ENCODE data around the gene RPS3A.

Gene RPS3A

GRCh38 chr4:151095142-151095541 lies 4.3 kb upstream of the RPS3A start:
- CTCF ChIA-PET = no interaction called here
- H3K4me1 ChIP-seq (ENCODE audit: control insufficient read depth, insufficient read depth, low read length) = no peaks in the 10 kb centered on the region
- POLR2A ChIA-PET = interaction anchor here (0.7 kb wide), 1 partner anchor 1500 kb away, joined by 5 read pairs; no protein-coding TSS in a partner anchor

GRCh38 chr4:151097759-151098158 lies 1.7 kb upstream of the RPS3A start:
- ChIA-PET POLR2A (no interaction called here), CTCF (no interaction called here)
- H3K9me3 ChIP-seq (ENCODE audit: control insufficient read depth, insufficient read depth, low read depth, low read length) = no peaks in the 10 kb centered on the region
- H3K36me3 ChIP-seq (ENCODE audit: control insufficient read depth in 2 of 2, insufficient read depth in 1 of 2, low read length in 2 of 2) = peaks cover 0 to 30% of the 10 kb centered on the region in 2 experiments; a peak in 2 of 3 replicates
- no peaks in the 10 kb centered on the region for H3K4me1 ChIP-seq (ENCODE audit: control insufficient read depth, insufficient read depth, low read length)
- no peak for TF ChIP-seq KLF1 (tag by site-specific recombination; IDR thresholded peaks at IDR 0.05)
- 0 out of 2 replicates have a peak, but pooled peaks have one; percentile 23 for TF ChIP-seq ZNF121 (tag by site-specific recombination; IDR thresholded peaks at IDR 0.05)
- H3K27ac ChIP-seq (ENCODE audit: extremely low read depth, low read depth, low read length) = no peak overlapping the region
- H3K4me3 ChIP-seq (ENCODE audit: low read depth, low read length) = no peak overlapping the region

More at GRCh38 chr4:151095142-151095541, 4.3 kb upstream of the RPS3A start:
- Histone ChIP-seq H3K27ac (ENCODE audit: extremely low read depth, low read depth, low read length) (no peak overlapping the region), H3K36me3 (ENCODE audit: control insufficient read depth in 2 of 2, insufficient read depth in 1 of 2, low read length in 2 of 2) (peaks cover 0 to 4% of the 10 kb centered on the region in 2 experiments; a peak in 1 of 3 replicates), H3K4me3 (ENCODE audit: low read depth, low read length) (no peak overlapping the region), H3K9me3 (ENCODE audit: control insufficient read depth, insufficient read depth, low read depth, low read length) (no peaks in the 10 kb centered on the region)
- TF ChIP-seq ZNF146 (tag by site-specific recombination; IDR thresholded peaks at IDR 0.05) (peak; percentile 75), ZSCAN18 (tag by site-specific recombination; IDR thresholded peaks at IDR 0.05) (no peak)

DNA sequence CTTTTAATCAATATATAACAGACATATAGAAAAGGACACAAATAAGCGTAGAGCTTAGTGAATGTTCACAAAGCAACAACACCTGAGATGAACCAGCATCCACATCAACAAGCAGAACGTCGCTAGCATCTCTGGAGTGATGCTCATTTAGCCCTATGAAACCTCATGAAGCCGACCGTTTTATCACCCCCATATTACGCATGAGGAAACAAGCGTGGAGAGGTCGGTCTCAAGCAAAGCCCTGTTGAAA lies 524 bp upstream of the RPS3A start:
- Histone ChIP-seq H3K4me3 (ENCODE audit: low read depth, low read length) (peak overlapping the region; percentile 43), H3K36me3 (ENCODE audit: control insufficient read depth in 2 of 2, insufficient read depth in 1 of 2, low read length in 2 of 2) (peaks cover 8 to 42% of the 10 kb centered on the region in 2 experiments), H3K27ac (ENCODE audit: extremely low read depth, low read depth, low read length) (no peak overlapping the region; the same call in 1 of the 2 replicates), H3K4me1 (ENCODE audit: control insufficient read depth, insufficient read depth, low read length) (no peaks in the 10 kb centered on the region), H3K9me3 (ENCODE audit: control insufficient read depth, insufficient read depth, low read depth, low read length) (no peaks in the 10 kb centered on the region)
- TF ChIP-seq ZNF391 (tag by site-specific recombination; IDR thresholded peaks at IDR 0.05; ENCODE audit: borderline replicate concordance, low read depth) = no peak
- peak; percentile 43; the same call in 1 of the 2 replicates for TF ChIP-seq ZNF585B (tag by site-specific recombination; IDR thresholded peaks at IDR 0.05)
- TF ChIP-seq ZBTB8A (tag by site-specific recombination; IDR thresholded peaks at IDR 0.05) = no peak
- TF ChIP-seq ZNF266 (tag by site-specific recombination; IDR thresholded peaks at IDR 0.05; ENCODE audit: low read depth) = no peak
- TF ChIP-seq ZNF16 (tag by site-specific recombination; IDR thresholded peaks at IDR 0.05; ENCODE audit: low read depth) = no peak
- 0 out of 2 replicates have a peak, but pooled peaks have one; percentile 3 for TF ChIP-seq ZNF121 (tag by site-specific recombination; IDR thresholded peaks at IDR 0.05)
- ChIA-PET POLR2A (no interaction called here), CTCF (interaction anchor here (0.6 to 1.0 kb wide), 3 partner anchors 9 to 189 kb away, joined by 3 read pairs; no protein-coding TSS in a partner anchor)

- Histone ChIP-seq H3K4me3 (ENCODE audit: low read depth, low read length) (peak overlapping the region; percentile 57), H3K4me1 (ENCODE audit: control insufficient read depth, insufficient read depth, low read length) (no peaks in the 10 kb centered on the region), H3K36me3 (ENCODE audit: control insufficient read depth in 2 of 2, insufficient read depth in 1 of 2, low read length in 2 of 2) (peaks cover 12 to 53% of the 10 kb centered on the region in 2 experiments), H3K9me3 (ENCODE audit: control insufficient read depth, insufficient read depth, low read depth, low read length) (no peaks in the 10 kb centered on the region), H3K27ac (ENCODE audit: extremely low read depth, low read depth, low read length) (peak overlapping the region; percentile 91)
- no peak for TF ChIP-seq ZNF558 (tag by site-specific recombination; IDR thresholded peaks at IDR 0.05)
- no peak for TF ChIP-seq SETDB1 (IDR thresholded peaks at IDR 0.05; ENCODE audit: insufficient read length, low read length)
- TF ChIP-seq HOXD13 (CRISPR knock-in tag; IDR thresholded peaks at IDR 0.05; ENCODE audit: borderline replicate concordance) = no peak
- POLR2A ChIA-PET = no interaction called here
- CTCF ChIA-PET = interaction anchor here (0.6 kb wide), 1 partner anchor 1100 kb away, joined by 3 read pairs; no protein-coding TSS in a partner anchor
These were observed 569 bp downstream of the RPS3A start for GRCh38 chr4:151099976-151100417.

- Histone ChIP-seq H3K4me3 (ENCODE audit: low read depth, low read length) (peak overlapping the region; percentile 57), H3K27ac (ENCODE audit: extremely low read depth, low read depth, low read length) (peak overlapping the region; percentile 91; the same call in 1 of the 2 replicates), H3K36me3 (ENCODE audit: control insufficient read depth in 2 of 2, insufficient read depth in 1 of 2, low read length in 2 of 2) (peaks cover 18 to 58% of the 10 kb centered on the region in 2 experiments), H3K4me1 (ENCODE audit: control insufficient read depth, insufficient read depth, low read length) (no peaks in the 10 kb centered on the region), H3K9me3 (ENCODE audit: control insufficient read depth, insufficient read depth, low read depth, low read length) (no peaks in the 10 kb centered on the region)
- ChIA-PET POLR2A (no interaction called here), CTCF (no interaction called here)
- no peak for TF ChIP-seq ZNF76 (tag by site-specific recombination; IDR thresholded peaks at IDR 0.05; ENCODE audit: borderline replicate concordance, low read depth)
- TF ChIP-seq ZNF214 (tag by site-specific recombination; IDR thresholded peaks at IDR 0.05; ENCODE audit: borderline replicate concordance) = no peak
- no peak for TF ChIP-seq ZNF202 (tag by site-specific recombination; IDR thresholded peaks at IDR 0.05; ENCODE audit: borderline replicate concordance)
- no peak for TF ChIP-seq ZNF560 (tag by site-specific recombination; IDR thresholded peaks at IDR 0.05; ENCODE audit: borderline replicate concordance)
- no peak for TF ChIP-seq ZNF169 (tag by site-specific recombination; IDR thresholded peaks at IDR 0.05)
- no peak for TF ChIP-seq KLF17 (tag by site-specific recombination; IDR thresholded peaks at IDR 0.05)
- TF ChIP-seq, protein P1, sequence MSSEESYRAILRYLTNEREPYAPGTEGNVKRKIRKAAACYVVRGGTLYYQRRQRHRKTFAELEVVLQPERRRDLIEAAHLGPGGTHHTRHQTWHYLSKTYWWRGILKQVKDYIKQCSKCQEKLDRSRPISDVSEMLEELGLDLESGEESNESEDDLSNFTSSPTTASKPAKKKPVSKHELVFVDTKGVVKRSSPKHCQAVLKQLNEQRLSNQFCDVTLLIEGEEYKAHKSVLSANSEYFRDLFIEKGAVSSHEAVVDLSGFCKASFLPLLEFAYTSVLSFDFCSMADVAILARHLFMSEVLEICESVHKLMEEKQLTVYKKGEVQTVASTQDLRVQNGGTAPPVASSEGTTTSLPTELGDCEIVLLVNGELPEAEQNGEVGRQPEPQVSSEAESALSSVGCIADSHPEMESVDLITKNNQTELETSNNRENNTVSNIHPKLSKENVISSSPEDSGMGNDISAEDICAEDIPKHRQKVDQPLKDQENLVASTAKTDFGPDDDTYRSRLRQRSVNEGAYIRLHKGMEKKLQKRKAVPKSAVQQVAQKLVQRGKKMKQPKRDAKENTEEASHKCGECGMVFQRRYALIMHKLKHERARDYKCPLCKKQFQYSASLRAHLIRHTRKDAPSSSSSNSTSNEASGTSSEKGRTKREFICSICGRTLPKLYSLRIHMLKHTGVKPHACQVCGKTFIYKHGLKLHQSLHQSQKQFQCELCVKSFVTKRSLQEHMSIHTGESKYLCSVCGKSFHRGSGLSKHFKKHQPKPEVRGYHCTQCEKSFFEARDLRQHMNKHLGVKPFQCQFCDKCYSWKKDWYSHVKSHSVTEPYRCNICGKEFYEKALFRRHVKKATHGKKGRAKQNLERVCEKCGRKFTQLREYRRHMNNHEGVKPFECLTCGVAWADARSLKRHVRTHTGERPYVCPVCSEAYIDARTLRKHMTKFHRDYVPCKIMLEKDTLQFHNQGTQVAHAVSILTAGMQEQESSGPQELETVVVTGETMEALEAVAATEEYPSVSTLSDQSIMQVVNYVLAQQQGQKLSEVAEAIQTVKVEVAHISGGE (tag by site-specific recombination; conservative IDR thresholded peaks at IDR 0.05; ENCODE audit: low read depth) = no peak
- TF ChIP-seq ZNF248 (tag by site-specific recombination; IDR thresholded peaks at IDR 0.05) = no peak
These were observed 1.1 kb downstream of the RPS3A start for GRCh38 chr4:151100531-151100930.

Measured in HEK293 (cell line).